ENCODE measurements around the gene EFNA5.
"Not testable (repeated sequence)": the region's sequence is repeated elsewhere in the genome, so short reads cannot be mapped to it uniquely, and the experiment has no call there.

Gene EFNA5

DNA sequence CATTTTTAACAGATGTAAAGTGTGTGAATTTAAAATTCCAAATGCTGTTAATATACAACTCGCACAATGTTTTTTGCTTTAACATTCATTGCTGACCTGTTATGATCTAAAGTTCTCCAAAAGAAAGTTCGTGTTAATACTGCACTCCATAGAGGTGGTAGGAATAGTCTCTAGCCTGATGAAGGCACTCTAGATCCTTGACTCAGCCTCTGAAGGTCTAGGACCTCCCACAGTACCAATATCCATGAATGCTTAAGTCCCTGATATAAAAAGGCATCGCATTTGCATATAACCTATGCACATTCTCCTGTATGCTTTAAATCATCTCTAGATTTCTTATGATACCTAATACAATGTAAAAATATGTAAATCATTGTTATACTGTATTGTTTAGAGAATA is 213.6 kb downstream of the EFNA5 start:
- ATAC-seq (no peak), DNase-seq (no peak)

DNA sequence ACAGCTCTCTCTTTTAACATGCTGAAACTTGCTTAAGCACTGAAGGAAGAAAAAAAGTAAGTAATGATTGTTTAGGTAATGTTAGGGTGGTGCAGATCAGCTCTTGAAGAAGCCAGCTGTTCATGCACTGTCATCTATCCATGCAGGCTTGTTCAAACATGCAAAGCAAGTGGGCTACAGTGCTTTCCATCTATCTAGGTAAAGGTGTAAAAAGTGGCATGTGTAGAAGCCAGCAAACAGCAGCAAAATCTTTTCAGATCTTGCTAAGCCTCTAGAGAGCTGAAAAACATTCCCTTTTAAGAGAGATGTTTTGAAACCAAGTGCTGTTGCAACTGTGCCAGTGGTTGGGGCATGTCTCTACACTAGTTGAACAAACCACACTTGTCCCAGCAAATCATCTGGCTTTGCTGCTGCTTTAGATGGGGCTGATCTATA is 214.4 kb downstream of the EFNA5 start:
- ATAC-seq: no peak

DNA sequence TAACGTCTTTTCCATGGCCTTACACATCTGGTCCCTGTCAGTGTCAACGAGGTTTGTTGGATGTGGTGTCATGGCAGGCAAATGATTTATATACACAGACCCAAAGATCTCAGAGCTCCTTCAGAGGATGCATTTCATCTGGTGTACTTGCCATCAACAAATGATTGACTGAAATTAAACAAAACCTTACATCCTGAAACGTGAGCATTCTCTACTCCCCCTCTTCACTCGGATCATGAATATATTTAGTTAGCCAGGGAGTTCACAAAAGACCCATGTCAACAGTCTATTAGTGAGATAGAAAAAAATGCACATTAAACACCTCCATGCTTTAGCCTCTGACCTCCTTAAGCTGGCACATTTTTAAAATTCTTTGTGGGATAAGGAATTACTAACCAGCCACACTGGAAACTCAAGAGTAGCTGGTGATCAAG is 215.6 kb downstream of the EFNA5 start:
- DNase-seq: no peak
- no peak for ATAC-seq

More for the DNA sequence above, 214.4 kb downstream of the EFNA5 start:
- DNase-seq: no peak

DNA sequence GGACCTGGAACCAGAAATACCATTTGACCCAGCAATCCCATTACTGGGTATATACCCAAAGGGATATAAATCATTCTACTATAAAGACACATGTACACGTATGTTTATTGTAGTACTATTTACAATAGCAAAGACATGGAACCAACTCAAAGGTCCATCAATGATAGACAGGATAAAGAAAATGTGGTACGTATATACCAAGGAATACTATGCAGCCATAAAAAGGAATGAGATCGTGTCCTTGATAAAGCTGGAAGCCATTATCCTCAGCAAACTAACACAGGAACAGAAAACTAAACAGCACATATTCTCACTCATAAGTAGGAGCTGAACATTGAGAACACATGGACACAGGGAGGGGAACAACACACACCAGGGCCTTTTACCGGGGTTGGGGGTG is 218.9 kb downstream of the EFNA5 start:
- not testable (repeated sequence) for ATAC-seq, DNase-seq

DNA sequence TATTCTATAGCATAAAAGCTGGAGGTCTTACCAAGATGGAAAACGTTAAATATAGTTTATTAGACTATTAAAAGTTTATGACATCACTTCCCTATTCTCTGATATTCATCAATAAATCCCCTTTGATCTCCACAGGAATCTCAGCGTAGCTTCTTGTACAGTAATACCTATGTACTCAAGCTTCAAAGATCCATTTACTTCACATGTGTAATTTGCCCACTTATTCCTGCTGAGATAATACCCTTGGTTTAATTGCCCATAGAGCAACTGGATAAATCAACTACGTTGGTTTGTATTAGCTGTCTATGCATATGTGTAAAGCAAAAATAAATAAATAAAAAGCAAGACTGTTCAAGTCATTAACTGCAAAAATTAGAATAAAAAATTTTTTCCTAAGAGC is 219.7 kb downstream of the EFNA5 start:
- DNase-seq: no peak
- ATAC-seq: no peak

DNA sequence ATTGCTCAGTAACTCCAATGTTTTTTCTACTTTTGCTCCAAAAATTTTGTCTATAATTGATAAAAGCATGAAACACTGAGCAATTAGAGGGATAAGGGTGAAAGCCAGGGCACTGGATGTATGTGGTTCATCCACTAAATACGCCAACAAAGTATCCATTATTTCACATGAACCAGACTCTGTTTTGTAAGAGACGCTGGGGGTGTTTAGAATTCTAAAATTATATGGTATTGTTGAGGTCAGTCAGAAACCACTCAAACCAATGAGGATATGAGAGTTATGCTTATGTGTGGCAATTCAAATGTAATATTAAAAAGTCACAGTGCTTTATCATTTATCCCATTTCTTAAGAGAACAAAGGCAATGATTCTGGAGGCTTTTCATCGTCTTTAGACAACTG is 220.2 kb downstream of the EFNA5 start:
- DNase-seq (no peak), ATAC-seq (no peak)

DNA sequence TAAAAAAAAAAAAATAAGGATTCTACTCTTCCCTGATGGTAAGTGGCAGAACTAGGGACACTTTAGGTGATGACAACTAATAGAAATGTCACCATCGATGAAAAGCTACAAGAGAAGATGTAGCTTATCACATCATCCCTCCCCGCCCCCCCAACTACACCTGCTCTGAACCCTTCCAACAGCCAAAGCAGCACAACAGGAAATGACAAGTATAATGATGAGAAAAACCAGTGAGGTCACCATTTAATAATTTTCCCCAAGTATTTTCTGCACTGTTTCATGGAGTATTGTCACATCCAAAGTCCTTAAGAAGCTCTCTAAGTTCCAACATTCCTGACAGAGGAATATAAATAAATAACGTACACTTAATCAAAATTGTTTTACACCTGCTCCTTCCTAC is 221.4 kb downstream of the EFNA5 start:
- no peak for ATAC-seq
- no peak for DNase-seq

DNA sequence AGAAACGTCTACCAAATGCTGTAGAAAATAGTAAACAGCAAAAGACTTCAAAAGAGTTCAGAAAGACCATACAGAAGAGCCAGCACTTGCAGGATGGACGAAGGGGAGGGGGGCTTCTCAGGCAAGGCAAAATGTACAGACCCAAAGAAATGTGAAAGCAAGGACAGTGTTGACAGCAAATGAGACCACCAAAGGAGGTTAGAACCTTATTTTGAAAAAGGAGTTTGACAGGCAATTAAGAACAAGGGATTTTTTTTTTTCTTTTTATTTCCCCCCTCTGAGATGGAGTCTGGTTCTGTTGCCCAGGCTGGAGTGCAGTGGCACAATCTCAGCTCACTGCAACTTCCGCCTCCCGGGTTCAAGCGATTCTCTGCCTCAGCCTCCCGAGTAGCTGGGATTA is 223.2 kb downstream of the EFNA5 start:
- DNase-seq (no peak), ATAC-seq (no peak)

DNA sequence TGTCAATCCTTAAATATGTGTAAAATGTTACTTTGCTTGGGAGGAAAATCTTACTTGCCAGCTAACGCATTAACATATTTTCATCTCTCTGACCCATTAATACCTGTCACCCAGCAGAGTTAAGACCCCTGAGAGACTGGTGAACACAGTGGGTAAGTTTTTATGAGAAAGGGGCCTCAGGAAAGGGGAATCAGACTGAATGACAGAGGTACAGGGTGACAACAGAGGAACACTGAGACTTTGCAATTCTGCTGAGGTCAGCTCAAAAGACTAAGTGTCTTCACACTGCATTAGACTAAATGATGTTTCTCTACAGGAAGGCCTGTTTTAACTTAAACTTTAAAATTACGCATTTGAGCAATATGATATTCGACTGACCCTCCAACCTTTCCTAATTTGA is 223.8 kb downstream of the EFNA5 start:
- ATAC-seq (no peak), DNase-seq (no peak)

DNA sequence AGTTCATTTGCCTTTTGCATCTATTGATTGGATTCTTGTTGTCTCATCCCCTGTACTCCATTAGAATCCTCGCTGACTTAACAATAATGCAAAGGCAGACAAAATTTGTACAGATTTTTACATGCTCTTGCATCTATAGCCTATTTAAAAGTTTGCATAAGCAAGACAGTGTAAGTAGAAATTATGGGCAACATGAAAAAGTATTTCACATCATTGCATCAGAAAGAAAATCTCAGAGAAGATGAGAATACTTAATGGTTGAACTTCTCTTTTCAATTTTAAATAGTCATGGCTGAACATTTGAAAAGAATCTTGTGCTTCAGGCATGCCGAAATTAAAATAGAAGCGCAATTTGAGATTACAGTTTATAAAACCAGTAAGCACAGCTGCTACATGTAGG is 226.4 kb downstream of the EFNA5 start:
- DNase-seq (no peak), ATAC-seq (no peak)

DNA sequence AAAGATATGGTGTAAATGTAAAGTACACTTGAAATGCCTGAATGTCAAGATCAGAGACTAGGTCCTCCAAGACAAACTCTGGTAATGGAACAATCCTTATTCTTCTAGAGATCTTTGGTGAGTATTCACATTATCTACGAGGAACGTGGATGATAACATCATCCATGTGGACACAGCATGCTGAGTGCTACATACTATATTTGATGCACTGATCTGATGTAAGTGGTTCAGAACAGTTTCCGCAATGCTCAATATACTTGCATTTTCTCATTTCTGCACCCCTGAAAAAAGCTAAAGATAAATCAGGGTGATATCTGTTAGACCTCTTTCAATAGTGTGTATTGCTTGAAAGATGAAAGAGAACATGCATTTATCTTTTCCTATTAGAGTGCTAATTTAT is 226.8 kb downstream of the EFNA5 start:
- no peak for ATAC-seq

DNA sequence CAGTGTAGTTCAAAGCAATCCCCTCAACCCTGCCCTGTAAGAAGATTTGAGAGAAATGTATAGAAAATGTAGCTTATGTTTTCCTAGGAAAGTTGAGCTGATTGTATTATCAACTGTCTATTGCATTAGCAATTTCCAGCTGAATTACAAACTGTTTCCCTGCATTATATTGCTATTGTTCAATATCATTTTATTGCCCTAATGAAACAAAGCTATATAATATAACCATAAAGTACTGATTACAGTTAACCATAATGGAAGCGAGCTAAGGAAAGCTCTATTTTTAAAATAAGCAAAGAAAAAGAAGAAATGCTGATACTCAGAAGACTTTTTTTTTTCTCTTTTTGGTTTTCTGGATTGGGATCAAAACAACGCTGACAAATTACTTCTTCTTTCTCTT is 228.3 kb downstream of the EFNA5 start:
- DNase-seq (no peak), ATAC-seq (no peak)

More for the DNA sequence above, 226.8 kb downstream of the EFNA5 start:
- DNase-seq: no peak

DNA sequence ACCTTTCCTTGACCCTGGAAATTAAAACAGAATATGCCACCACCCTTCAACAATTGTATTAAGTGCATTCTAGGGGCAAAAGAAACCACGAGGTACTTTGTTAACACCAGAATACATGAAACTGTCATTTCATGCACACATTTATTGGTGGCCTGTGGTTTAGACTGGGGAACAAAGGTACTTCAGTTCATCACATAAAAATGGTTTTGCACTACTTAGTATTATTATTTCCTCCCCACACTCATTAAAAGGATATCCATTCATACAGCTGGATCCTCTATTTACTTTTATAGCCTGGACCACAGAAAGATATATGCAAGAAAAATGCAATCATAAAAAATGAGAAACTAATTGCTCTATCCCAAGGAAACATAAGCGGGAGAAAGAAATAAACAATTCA is 230.9 kb downstream of the EFNA5 start:
- DNase-seq (no peak), ATAC-seq (no peak)

DNA sequence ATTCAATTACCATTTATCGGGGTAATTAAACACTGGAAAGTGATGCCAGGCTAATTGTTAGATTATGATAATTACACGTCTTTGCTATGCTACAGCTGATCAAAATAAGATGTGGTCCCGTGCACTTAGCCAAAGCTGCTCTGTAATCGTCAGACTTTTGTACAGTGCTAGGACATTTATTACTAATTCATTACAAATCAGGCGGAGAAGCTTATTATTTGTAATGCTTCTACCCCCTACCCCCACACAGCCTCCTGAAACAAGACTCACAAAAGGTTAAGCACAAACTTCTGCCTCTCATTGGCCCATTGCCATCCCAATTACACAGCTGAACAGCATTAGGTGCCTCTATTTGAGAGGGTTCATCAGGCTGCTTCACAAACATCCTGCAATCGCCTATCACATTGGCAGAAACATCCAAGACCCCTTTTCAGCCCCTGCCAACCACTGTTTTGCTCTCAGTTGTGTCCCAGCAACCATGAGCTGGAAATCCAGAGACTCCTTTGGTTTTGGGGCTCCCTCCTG is 232.7 kb downstream of the EFNA5 start:
- ATAC-seq (no peak), DNase-seq (no peak)

DNA sequence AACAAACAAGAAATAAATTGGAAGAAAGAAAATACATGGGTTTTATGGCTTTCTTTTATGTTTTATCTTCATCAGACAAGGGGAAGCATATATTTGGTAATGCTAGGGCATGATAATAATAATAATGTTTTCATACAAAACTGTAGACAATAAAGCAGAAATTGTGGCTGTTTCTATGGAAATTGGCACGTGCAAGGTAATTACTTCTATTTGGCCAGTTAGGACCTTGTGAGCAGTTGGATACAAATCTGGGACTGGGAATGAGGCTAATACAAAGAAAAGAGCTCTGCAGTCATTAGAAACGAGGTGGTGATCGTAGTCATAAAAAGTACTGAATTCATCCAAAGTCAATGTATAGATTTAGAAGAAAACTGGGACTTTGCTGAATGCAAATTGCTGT is 233.6 kb downstream of the EFNA5 start:
- no peak for ATAC-seq
- no peak for DNase-seq

DNA sequence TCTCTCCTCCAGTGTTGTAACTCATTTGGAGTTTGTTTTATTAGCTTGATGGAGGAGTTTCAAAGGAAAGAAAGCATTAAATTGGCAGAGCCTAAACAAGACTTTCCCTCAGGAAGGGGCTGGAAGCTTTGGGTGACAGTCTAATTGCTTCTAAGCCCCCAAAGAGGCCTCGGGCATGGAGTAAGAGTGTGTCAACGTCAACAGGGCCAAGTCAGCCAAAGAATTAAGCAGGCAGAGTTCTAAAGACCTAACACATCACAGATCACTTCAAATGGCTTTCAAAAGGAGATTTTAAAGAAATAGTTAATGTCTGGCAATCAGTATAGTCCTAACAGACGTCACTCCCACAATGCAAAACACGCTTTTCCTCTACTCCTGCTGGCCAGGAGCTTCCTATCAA is 234.5 kb downstream of the EFNA5 start:
- ATAC-seq (no peak), DNase-seq (no peak)

DNA sequence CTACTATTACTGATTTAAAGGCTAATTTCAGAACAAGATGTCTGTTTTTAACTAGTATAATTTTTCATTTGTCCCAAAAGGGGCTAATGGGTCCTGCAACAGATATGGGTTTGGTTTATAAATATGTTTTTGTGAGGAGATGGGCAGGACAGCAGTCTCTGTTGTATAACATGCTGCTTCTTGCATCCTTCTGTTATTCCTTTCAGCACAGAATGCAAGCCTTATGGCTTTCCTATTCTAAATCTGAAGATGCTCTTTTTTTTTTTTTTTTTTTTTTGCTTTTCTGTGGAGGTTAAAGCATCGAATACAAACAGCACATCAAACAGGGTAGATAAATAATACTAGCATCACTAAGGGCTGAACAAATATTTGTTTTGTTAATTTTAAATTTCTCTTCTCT is 235.7 kb downstream of the EFNA5 start:
- ATAC-seq: no peak
- DNase-seq: no peak

DNA sequence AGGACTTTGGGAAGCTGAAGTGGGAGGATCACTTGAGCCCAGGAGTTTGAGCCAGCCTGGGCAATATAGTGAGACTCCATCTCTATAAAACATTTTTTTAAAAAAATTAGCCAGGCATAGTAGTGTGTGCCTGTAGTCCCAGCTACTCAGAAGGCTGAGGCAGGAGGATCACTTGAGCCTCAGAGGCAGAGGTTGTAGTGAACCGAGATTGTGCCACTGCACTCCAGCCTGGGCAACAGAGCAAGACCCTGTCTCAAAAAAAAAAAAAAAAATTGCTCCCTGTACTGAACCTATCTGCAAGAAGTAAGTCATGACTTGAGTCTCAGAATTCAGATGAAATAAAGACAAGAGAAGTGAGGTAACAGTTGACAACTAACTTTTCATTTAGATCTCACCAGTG is 237.1 kb downstream of the EFNA5 start:
- not testable (repeated sequence) for ATAC-seq, DNase-seq

DNA sequence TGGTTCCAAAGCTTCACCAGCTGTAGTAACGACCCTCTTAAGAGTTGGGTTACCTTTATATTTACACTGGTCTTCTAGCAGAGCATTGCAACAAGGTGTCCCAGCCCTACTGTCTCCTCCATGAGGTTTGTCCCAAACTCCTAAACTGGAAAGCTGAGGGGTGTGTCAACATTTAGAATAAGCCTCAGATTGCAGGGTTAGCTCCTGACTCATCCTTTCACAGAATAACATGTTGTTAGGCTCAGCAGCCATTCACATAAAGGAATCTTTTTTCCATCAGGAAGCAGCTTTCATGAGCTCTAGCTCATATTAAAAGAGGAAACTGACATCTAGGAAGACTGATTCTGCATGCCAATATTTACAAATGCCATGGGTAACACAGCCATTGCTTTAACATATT is 238.7 kb downstream of the EFNA5 start:
- ATAC-seq: no peak

DNA sequence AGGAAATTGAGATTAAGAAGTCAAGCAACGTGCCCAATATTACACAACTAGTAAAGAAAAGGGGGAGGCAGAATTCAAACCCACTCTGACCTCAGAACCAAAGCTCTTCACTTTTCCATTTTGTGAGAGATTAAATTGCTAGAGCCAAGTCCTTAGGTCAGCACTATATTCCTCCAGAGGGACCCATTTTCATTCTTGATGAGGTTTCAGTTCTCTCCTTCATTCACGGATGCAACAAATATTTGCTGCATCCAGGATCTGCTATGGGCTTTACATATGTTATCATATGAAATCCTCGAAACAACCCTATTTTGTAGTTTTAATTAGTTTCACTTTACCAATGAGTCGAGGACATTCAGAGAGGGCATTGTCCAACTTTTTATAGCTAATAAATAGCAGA is 239.2 kb downstream of the EFNA5 start:
- DNase-seq (no peak), ATAC-seq (no peak)

More for the DNA sequence above, 238.7 kb downstream of the EFNA5 start:
- DNase-seq: no peak

DNA sequence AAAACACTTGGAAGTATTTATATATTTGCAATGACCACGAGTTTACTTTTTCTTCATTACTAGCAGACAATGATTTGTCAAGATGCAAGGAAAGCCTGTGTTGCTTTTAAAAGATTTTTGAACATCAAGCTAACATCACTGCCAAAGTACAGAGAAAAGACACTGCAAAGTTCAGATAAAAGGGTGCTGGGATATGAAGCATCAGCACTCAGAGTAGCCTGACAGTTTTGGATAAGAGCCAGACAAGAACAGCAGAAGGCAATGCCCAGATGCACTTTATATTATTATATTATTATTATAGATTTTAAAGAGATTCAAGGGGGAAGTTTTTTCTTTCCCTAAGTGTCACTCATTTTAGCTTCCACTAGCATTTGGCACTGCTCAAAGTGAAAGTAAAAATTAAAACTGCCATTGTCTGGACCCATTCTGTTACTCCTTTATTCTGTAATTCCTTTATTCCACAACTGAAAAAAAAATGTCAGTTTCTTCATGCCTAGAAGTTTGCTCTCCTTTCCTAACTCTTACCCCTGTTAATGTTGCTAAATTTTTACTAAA is 240.6 kb downstream of the EFNA5 start:
- DNase-seq: no peak

DNA sequence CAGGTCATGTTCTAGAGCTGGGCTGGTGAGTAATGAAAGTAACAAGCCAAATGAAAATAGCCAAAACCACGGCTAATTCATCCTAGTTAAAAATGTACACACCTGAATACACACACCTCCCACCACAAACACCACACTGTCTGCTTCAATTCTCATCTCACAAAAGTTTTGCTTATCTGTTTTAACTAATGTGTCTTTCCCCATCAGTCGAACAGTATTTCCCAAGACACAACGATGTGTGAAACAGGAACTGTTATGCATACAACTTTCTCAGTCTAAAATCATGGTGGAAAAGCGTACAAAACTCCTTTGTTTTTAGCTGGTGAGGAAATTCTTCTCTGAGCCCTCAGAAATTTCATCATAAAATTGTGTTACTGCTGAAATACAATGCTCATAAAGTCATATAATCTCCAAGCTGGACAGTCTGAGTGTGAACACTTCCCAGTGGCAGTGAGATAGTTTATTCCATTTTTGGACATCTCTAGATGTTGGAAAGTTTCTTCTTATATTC is 242.4 kb downstream of the EFNA5 start:
- DNase-seq: no peak
- ATAC-seq: no peak

More for the DNA sequence above, 240.6 kb downstream of the EFNA5 start:
- no peak for ATAC-seq

DNA sequence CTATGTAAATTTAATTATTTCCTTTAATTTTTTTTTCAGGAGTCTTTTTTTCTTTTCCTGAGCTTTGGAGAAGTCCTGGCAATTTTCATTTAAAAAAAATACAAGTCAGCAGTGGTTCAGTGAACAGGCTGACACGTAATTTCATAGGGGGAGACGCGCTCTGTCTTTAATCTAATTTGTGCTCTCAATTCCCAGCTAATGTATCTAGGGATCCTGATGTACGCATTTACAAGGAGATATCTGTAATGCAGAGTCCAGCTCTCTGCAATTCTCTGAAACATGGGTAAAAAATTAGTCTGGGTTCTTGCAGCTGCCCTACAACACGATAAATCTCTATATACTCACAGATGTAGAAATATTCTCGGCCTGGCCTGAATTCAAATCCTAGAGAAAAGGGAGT is 243.9 kb downstream of the EFNA5 start:
- ATAC-seq (no peak), DNase-seq (no peak)

DNA sequence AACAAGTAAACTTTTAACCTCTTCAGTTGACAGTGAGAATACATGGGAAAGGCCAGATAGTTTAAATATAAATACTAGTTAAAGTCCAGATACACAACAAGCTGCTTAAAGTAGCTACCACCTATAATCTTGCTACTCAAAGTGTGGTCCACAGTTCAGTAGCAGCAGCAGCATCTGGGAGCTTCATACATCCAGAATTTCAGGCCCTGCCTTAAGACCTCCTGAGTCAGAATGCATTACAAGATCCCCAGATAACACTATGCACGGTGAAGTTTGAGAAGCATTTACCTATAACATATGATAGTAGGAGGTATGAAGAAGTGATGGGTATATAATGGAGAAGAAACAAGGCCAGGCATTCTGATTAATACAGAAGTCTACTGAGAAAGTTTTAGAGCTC is 244.5 kb downstream of the EFNA5 start:
- ATAC-seq: no peak
- DNase-seq: no peak
